Suppressor macrophage treated with lipopolysaccharide for 1 hour (primary cell): Measurements from ENCODE around the gene ERFL.

Source experiments
- DNase-seq, 3 donors: peaks; one replicate each; pipeline ENCODE4 v3.0.0-alpha.2; 2020 to 2022

Gene ERFL

GRCh38 chr19:41928221-41928683 is at the start of gene ERFL:
Gene ERFL, minus strand, starts transcription at chr19:41928449. Its CDS starts 15,530 bp downstream, at chr19:41912919.
- DNase-seq = peak in 1 of 3 donors; percentile 57

- DNase-seq = no peak
These were observed 49.7 kb upstream of the ERFL start for GRCh38 chr19:41977916-41978315.

GRCh38 chr19:41974652-41975051 is 46.4 kb upstream of the ERFL start:
- DNase-seq = no peak

- no peak for DNase-seq
These were observed 43.1 kb upstream of the ERFL start for GRCh38 chr19:41971363-41971762.

- DNase-seq = no peak
These were observed 41.7 kb upstream of the ERFL start for GRCh38 chr19:41969772-41970458.

GRCh38 chr19:41968751-41969595 is 40.7 kb upstream of the ERFL start:
- no peak for DNase-seq

GRCh38 chr19:41967054-41967783 is 39.0 kb upstream of the ERFL start:
- DNase-seq = peak in 1 of 3 donors; percentile 15

- no peak for DNase-seq
These were observed 36.9 kb upstream of the ERFL start for GRCh38 chr19:41965106-41965505.

GRCh38 chr19:41960973-41961372 is 32.7 kb upstream of the ERFL start:
- no peak for DNase-seq

GRCh38 chr19:41959056-41960053 is 31.1 kb upstream of the ERFL start, which contains the start of gene RABAC1:
Gene RABAC1, minus strand, starts transcription at chr19:41959321. Its CDS starts 29 bp downstream, at chr19:41959292.
- peak; percentile 86 to 92 (median 91) for DNase-seq

GRCh38 chr19:41958367-41959055 is 30.3 kb upstream of the ERFL start:
- DNase-seq = peak; percentile 53 to 87 (median 70)

GRCh38 chr19:41957838-41958366 is 29.7 kb upstream of the ERFL start:
- peak; percentile 73 to 80 (median 80) for DNase-seq

- no peak for DNase-seq
These were observed 29.1 kb upstream of the ERFL start for GRCh38 chr19:41957161-41957837.

GRCh38 chr19:41956621-41957020 is 28.4 kb upstream of the ERFL start:
- no peak for DNase-seq

GRCh38 chr19:41955521-41955920 is 27.3 kb upstream of the ERFL start:
- DNase-seq = no peak

- peak; percentile 85 to 89 (median 87) for DNase-seq
These were observed 23.5 kb upstream of the ERFL start for GRCh38 chr19:41951686-41952172.

- DNase-seq = no peak
These were observed 18.8 kb upstream of the ERFL start for GRCh38 chr19:41947091-41947490.

- no peak for DNase-seq
These were observed 17.0 kb upstream of the ERFL start for GRCh38 chr19:41945135-41945766.

- DNase-seq = no peak
These were observed 16.1 kb upstream of the ERFL start for GRCh38 chr19:41944336-41944735.
